ENCODE results near the gene ZNF74.
A peak's percentile ranks its signal among the peaks of the same experiment; 100 is the strongest.

Gene ZNF74

DNA sequence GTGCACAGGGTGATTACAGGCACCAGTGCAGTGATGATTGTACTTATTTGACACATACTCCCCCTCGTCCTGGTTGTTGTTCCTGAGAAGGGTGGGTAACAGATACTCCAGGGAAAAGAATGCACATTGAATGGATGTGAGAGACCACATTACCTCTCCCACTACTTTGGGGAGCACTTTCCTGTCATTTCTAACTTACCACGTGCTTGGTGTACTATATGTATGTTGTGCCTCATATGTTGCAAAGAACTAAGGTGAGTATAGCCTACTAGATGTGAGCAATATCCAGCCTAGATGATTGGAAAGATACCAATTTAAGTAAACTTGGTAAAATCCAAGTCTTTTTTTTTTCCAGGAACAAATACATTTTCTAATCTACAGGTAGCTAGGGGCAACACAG lies 58.0 kb downstream of the ZNF74 start:
- no peak for TF ChIP-seq CTCF (IDR thresholded peaks at IDR 0.05; ENCODE audit: low read depth, low read length)
- no peak overlapping the region for H3K4me3 ChIP-seq (ENCODE audit: low read depth, low read length)
- DNase-seq (ENCODE audit: low read depth, low spot score) = no peak
- in situ Hi-C loops (cut with HindIII; ENCODE audit: low sequenced_read_pairs) = no loop called here

GRCh38 chr22:20453222-20453621 lies 59.3 kb downstream of the ZNF74 start:
- DNase-seq (ENCODE audit: low read depth, low spot score) = no peak
- no peak overlapping the region for H3K4me3 ChIP-seq (ENCODE audit: low read depth, low read length)
- TF ChIP-seq CTCF (IDR thresholded peaks at IDR 0.05; ENCODE audit: low read depth, low read length) = no peak
- in situ Hi-C loops (cut with HindIII; ENCODE audit: low sequenced_read_pairs) = no loop called here

- no peak for DNase-seq (ENCODE audit: low read depth, low spot score)
- no peak for TF ChIP-seq CTCF (IDR thresholded peaks at IDR 0.05; ENCODE audit: low read depth, low read length)
- in situ Hi-C loops (cut with HindIII; ENCODE audit: low sequenced_read_pairs) = no loop called here
- no peak overlapping the region for H3K4me3 ChIP-seq (ENCODE audit: low read depth, low read length)
These were observed 61.7 kb downstream of the ZNF74 start for GRCh38 chr22:20455709-20456063.

DNA sequence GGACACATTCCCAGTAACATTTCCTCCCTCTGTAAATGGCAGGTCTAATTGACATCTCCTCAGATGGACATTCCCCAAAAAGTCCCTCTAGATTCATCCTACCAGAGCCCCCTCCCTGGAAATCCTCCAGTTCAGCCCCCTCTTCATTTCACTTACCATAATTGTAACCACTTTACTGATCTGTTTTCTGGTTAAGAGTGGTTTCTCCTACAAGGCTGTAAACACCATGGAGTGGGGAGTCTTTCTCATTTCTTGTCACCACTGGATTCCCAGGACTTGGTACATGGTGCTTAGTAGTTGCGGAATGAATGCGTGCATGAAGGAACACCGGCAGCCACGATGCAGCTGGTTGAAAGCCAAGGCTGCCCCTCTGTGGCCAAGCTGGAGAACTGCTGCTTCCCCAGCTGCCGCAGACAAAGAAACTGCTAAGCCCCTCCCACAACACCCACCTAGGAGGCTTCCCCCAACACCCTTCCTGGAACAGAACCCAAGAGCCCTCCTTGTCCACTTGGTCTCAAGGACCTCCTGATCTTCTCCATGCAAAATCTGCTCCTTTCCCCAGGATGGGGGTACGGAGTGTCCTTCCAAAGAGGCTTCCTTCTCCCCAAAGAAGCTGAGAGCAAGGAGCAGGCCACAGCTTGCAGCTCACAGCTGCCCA lies 62.2 kb downstream of the ZNF74 start:
- DNase-seq (ENCODE audit: low read depth, low spot score) = peak; percentile 83

DNA sequence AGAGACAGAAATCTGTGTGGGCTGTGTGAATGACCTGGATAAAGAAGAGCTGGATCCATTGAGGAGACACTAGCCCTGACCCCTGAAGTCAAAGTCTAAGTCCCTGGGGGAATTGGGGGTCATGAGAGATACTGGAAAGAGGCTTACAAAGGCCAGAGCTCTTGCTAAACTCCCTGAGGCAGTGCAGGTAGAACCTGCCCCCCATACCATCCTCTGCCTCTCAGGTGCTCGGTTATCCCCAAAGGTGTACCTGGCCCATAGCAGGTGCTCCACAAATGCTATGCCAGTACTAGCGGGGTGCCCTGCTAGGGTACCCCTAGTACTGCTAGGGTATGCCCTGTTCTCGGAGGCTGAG lies 62.7 kb downstream of the ZNF74 start:
- no peak for DNase-seq (ENCODE audit: low read depth, low spot score)
- TF ChIP-seq CTCF (IDR thresholded peaks at IDR 0.05; ENCODE audit: low read depth, low read length) = no peak
- H3K4me3 ChIP-seq (ENCODE audit: low read depth, low read length) = no peak overlapping the region
- in situ Hi-C loops (cut with HindIII; ENCODE audit: low sequenced_read_pairs) = no loop called here

More for the DNA sequence above, 62.2 kb downstream of the ZNF74 start:
- in situ Hi-C loops (cut with HindIII; ENCODE audit: low sequenced_read_pairs) = no loop called here
- TF ChIP-seq CTCF (IDR thresholded peaks at IDR 0.05; ENCODE audit: low read depth, low read length) = peak; percentile 95
- no peak overlapping the region for H3K4me3 ChIP-seq (ENCODE audit: low read depth, low read length)

GRCh38 chr22:20457506-20458240 lies 63.7 kb downstream of the ZNF74 start:
- no peak for TF ChIP-seq CTCF (IDR thresholded peaks at IDR 0.05; ENCODE audit: low read depth, low read length)
- in situ Hi-C loops (cut with HindIII; ENCODE audit: low sequenced_read_pairs) = no loop called here
- no peak for DNase-seq (ENCODE audit: low read depth, low spot score)
- no peak overlapping the region for H3K4me3 ChIP-seq (ENCODE audit: low read depth, low read length)
